ENCODE measurements around the gene SYPL2.
"Not testable (repeated sequence)": the region's sequence is repeated elsewhere in the genome, so short reads cannot be mapped to it uniquely, and the experiment has no call there.

The SYPL2 gene
- 0 to 0.15 (median 0) reads per million in 4 donors for total RNA-seq

DNA sequence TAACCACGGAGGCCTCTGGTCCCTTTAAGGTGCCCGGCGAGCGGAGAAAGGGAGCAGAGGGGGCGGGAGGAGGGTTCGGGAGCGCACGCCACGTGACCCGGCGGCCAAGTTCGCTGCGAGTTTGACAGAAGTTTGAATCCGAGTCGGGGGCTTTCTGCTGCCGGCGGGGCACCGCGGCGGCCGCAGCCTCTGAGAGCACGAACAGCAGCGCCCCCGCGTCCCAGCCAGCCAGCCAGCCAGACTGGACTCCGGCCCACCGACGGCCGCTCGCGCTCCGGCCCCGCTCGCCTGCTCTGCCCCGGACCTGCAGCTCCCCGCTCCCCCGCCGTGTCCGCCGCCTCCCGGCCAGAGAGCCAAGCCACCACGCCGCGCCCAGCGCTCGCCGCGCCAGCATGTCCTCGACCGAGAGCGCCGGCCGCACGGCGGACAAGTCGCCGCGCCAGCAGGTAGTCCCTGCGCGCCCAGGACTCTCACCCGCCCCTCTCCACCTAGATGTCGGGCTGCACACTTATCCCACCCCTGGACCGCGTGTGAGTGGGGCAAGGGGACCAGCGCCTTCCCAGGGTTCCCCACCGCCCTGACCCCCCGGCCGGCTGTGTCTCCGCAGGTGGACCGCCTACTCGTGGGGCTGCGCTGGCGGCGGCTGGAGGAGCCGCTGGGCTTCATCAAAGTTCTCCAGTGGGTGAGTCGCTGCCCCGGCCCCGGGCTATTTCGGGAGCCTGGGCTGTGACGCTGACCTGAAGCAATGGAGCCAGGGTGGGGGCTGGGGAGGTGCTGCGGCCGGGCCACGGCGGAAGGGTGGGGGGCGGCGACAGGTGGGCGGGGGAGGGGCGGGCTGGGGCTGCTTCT, at the start of gene SYPL2:
TSS of gene SYPL2 (plus strand) at position 95 of the 849 bp plus-strand sequence. CDS start at position 393, 298 bp downstream.
- DNase-seq, result no peak

DNA sequence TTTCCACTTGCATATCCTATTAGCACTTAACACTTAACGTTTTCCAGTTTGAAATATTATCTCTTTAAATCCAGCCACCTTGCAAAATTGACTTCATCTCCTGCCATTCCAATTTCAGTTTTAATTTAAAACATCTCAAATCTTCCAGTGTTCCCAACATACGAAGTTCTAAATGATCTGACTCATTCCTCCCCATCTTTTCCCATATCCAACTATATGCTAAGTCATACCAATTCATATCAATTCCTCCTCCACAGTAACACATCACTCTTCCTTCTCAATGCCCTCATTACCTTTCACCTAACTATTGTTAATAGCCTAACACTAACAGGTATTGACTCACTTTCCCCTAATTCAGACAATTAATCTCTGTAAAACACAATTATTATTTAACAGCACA, 42.8 kb upstream of the SYPL2 start:
- no peak for DNase-seq

- DNase-seq, result peak in 2 of 5 donors; percentile 41 to 78
Observed at GRCh38 chr1:109425391-109426280, 40.7 kb upstream of the SYPL2 start.

DNA sequence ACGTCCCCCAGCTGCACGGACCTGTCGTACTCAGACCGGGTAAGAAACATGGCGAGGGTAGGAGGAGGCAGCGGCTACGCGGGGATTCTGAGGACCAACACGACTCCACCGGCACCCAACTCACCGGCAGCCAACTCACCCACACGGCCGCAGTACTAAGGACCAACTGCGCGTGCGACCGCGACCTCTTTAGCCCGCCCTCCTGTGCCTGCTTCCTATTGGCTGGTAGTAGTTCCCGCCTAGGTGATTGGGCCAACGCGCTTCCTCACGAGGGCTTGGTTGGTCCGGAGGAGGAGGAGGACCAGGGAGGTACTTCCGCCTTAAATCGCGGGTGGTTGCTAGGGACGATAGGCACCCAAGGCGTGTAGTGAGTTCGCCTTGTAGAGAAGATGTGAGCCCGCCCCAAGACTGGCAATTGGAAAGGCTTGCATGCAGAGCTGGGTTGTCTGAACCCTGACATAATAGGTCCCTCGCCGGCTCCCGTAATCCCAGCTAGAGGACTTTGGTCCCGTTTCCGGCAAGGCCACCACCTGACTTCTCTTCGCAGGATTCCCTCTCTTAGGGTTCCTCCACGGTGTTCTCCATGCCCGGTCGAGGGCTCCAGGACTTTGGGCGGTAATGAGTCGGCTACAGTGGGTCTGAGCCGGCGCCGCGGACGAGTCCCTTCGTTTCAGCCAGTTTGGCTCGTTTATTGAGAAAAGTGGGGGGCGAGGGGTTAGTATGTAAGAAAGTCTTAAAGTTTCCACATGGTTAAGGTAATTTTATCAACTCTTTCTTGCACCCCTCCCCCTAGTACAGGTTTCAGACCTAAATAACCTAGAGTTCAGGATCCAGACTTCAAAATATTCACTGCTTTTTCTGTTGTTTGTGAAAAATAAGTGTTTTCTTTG, 39.8 kb upstream of the SYPL2 start, which contains the start of gene PSMA5:
TSS of gene PSMA5 (minus strand) at position 168 of the 890 bp plus-strand sequence. CDS start at position 50, 118 bp downstream.
- DNase-seq, result peak; percentile 89 to 99 (median 92)

DNA sequence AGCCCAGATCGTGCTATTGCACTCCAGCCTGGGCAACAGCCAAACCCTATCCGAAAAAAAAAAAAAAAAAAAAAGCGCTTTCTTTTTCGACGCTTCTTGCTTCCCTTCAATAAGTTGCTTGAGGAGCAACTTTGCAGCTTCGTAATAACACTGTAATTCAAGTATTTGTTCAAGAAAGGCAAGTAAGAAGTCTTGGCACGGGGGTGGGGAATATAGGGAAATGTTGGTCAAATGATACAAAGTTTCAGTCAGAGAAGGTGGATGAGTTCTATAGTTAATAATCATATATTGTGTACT, 39.2 kb upstream of the SYPL2 start:
- peak in 1 of 5 donors; percentile 5 for DNase-seq

DNA sequence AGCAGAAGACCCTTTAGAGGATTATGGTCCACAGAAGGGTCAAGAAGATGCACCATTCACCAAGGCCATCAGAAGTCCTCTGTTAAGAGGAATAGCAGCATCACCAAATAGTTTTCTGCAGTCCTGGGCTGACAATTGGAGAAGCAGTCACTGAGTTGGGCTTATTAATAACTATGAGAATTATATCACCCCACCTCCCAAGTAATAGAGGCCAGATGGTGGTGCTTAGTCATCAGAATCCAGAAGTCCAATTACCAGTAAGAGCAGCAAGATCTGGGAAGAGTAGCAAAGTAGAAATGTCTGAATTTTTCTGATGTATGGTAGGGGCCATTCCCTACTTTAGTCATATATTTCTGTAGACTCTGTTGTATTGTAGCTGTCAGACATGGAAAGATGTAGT, 34.0 kb upstream of the SYPL2 start:
- DNase-seq, result no peak

DNA sequence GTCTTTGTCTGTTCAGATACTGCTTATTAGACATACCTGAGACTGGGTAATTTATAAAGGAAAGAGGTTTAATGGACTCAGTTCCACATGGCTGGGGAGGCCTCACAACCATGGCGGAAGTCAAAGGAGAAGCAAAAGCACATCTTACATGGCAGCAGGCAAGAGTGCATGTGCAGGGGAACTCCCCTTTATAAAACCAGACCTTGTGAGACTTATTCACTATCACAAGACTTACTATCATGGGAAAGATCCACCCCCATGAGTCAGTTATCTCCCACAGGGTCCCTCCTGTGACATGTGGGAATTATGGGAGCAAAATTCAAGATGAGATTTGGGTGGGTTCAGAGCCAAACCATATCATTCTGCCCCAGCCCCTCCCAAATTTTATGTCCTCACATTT, 33.0 kb upstream of the SYPL2 start:
- no peak for DNase-seq

GRCh38 chr1:109434484-109434883, 31.9 kb upstream of the SYPL2 start:
- DNase-seq, result no peak

- no peak for DNase-seq
Observed at GRCh38 chr1:109438798-109439297, 27.5 kb upstream of the SYPL2 start.

- no peak for DNase-seq
Observed at GRCh38 chr1:109441069-109441468, 25.3 kb upstream of the SYPL2 start.

- no peak for DNase-seq
Observed at GRCh38 chr1:109443476-109443875, 22.9 kb upstream of the SYPL2 start.

DNA sequence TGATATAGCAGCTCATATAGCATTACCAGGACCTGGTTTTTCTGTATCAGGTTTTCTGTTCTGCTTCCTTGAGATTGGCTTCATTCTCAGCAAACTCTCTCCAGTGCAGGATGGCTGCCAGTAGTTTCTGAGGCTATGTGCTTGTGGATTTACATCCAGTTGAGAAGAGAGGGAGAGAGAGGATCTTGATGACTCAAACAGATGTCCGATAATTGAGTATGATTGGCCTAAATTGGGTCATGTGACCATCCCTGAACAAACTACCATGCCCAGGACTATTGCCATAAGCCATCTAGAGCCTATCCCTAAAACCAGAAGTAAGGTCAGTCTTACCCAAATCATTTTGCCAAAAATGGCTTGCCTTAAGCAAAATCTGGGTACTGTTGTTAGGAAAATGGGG, 22.0 kb upstream of the SYPL2 start:
- no peak for DNase-seq

DNA sequence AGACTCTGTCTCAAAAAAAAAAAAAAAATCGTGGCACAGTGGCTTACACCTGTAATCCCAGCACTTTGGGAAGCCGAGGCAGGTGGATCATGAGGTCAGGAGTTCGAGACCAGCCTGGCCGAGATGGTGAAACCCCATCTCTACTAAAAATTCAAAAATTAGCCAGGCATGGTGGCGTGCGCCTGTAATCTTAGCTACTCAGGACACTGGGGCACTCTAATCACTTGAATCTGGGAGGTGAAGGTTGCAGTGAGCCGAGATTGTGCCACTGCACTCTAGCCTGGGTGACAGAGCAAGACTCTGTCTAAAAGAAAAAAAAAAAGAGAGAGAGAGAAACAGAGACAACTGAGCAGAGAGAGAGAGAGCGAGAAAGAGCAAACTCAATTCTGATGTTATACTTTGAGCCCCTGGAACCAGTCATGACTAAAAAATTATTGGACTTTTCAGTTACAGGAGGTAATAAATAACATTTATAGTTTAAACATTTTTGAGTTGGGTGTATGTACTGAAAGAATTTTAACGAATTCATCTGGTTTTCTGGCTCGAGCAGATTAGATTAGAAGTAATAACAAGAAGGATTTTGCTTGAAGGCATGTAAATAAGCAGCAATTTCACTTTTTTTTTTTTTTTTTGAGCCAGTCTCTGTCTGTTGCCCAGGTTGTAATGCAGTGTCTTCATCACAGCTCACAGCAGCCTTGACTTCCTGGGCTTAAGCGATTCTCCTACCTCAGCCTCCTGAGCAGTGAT, 20.2 kb upstream of the SYPL2 start:
- DNase-seq, result not testable (repeated sequence)

- DNase-seq, result no peak
Observed at GRCh38 chr1:109447524-109447923, 18.8 kb upstream of the SYPL2 start.

GRCh38 chr1:109454497-109455133, 11.7 kb upstream of the SYPL2 start:
- no peak for DNase-seq

DNA sequence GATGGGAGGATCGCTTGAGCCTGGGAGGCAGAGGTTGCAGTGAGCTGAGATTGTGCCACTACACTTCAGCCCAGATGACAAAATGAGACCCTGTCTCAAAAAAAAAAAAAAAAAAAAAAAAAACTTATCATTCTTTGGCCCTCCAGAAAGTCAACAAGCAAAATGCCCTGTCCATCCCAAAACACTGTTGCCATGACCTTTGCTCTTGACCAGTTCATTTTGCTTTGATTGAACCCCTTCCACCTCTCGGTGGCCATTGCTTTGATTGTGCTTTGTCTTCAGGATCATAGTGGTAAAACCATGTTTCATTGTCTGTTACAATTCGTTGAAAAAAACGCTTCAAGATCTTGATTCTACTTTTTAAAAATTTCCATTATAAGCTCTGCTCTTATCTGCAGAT, 8.5 kb upstream of the SYPL2 start:
- no peak for DNase-seq

DNA sequence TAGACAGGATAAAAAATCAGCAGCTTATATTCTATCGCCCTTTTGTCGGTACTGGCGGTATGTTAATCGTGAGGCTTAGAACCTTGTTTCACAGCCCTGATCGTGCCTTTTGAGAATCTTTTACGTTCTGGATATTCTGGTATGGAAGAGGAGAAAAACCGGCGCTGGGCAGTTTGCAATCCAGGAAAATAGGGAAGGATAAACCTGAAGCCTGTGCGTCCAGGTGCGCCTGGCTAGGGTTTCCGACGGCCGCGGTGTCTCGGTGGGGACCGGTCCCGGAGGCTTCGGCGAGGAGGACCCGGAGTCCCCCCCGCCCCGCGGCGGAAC, 258 bp upstream of the SYPL2 start:
- no peak for DNase-seq

DNA sequence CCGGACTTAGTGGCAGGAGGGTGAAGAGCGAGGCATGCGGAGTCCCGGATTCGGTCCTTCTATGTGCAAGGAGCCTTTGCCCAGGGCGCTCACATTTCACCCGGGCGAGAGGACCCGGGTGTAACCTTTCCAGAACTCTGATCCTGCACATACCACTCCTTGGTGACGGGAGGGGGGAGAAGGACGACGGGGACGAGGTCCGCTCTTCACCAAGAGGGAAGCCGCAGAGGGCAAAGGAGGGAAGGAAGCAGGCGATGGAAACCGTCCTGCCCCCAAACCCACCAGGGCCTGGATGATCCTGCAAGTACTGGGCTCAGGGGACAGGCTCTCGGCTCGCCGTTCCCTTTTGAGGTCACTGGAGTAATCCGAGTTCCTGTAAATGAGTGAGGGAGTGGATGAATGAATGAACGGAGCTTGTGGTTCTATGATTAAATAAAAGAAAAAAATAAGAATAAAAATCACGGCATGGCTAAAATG, 993 bp downstream of the SYPL2 start:
- no peak for DNase-seq

DNA sequence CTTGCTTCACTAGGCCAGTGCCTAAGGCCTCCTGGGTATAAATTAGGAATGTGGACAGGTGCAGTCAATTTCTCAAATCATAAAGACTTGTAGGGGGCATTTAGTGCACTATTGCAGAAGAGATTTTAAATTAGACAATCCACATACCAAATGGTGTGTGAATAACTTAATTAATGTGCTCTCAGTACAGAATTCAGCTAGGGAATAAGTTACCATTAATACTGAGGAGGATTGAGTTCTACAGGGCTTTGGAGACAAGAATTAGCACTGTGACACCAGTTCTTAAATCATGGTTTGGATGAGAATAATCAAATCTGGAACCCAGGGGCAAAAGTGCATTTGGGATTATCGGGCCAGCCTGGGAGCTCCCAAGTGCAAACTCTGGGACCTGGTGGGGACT, 1.7 kb downstream of the SYPL2 start:
- no peak for DNase-seq

- DNase-seq, result no peak
Observed at GRCh38 chr1:109468903-109469302, 2.6 kb downstream of the SYPL2 start.

DNA sequence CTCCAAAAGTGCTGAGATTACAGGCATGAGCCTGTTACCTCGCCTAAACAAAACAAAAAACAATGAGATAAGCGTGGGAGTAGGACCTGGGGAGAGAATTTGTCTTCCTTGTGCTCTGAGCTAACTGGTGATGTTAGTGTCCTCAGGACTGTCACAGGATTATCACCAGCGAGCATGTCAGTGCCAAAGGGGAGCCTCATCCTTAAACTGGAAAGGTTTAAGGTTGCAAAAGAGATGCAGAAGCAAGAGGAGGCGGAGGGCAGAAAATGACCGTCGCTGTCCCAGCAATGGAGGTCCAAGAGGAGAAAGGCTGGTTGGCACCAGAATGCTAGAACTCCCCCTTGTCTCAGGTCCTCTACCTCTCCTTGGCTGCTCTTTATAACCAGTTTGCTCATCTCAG, 3.9 kb downstream of the SYPL2 start:
- no peak for DNase-seq

Measured in T-helper 1 cell (primary cell).